HEK293T (cell line): ENCODE measurements around the gene COL27A1.

Experiments
- CTCF ChIA-PET: fragments of 350-600 bp; formaldehyde crosslinking; extraction: SDS; loops from one replicate; lab custom pipeline; 2021; ENCODE audit warnings: antibody characterized with exemption, inconsistent platforms; lab: Yijun Ruan, JAX
- POLR2A ChIA-PET: fragments of 350-600 bp; formaldehyde crosslinking; extraction: SDS; loops from one replicate; lab custom pipeline; 2020; ENCODE audit warnings: antibody characterized with exemption, inconsistent platforms; lab: Yijun Ruan, JAX
- DNase-seq: peaks from one replicate; pipeline ENCODE4 v3.0.0; 2012; ENCODE audit warnings: mixed read lengths; ENCODE audit errors: extremely low spot score
- ARNT ChIP-seq: fragments of 450-650 bp; IDR thresholded peaks from 2 replicates; pipeline ENCODE4 v1.6.1; 2017; ENCODE audit warnings: mild to moderate bottlenecking
- BHLHE40 ChIP-seq: fragments of 450-650 bp; IDR thresholded peaks from 2 replicates; pipeline ENCODE4 v1.6.1; 2016; ENCODE audit warnings: mild to moderate bottlenecking, moderate library complexity, borderline replicate concordance
- CTBP1 ChIP-seq: fragments of 450-650 bp; IDR thresholded peaks from 2 replicates; pipeline ENCODE4 v1.6.1; 2016; ENCODE audit warnings: borderline replicate concordance
- ELF4 ChIP-seq: fragments of 450-650 bp; IDR thresholded peaks from 2 replicates; pipeline ENCODE4 v1.6.1; 2017; ENCODE audit warnings: antibody characterized with exemption
- FOXA1 ChIP-seq: fragments of 450-650 bp; IDR thresholded peaks from 2 replicates; pipeline ENCODE4 v1.6.1; 2016; ENCODE audit warnings: mild to moderate bottlenecking
- FOXK2 ChIP-seq: fragments of 450-650 bp; IDR thresholded peaks from 2 replicates; pipeline ENCODE4 v1.6.1; 2016; ENCODE audit warnings: mild to moderate bottlenecking
- FOXM1 ChIP-seq: fragments of 450-650 bp; IDR thresholded peaks from 2 replicates; pipeline ENCODE4 v1.6.1; 2017; ENCODE audit warnings: mild to moderate bottlenecking, borderline replicate concordance
- HDGF ChIP-seq: fragments of 450-650 bp; IDR thresholded peaks from 2 replicates; pipeline ENCODE4 v1.6.1; 2017; ENCODE audit warnings: antibody characterized with exemption, borderline replicate concordance
- L3MBTL2 ChIP-seq: fragments of 450-650 bp; conservative IDR thresholded peaks from 2 replicates; pipeline ENCODE4 v1.6.1; 2016; ENCODE audit warnings: mild to moderate bottlenecking
- LEF1 ChIP-seq: fragments of 450-650 bp; IDR thresholded peaks from 2 replicates; pipeline ENCODE4 v1.6.1; 2017; ENCODE audit warnings: mild to moderate bottlenecking, borderline replicate concordance
- NFRKB ChIP-seq: fragments of 450-650 bp; IDR thresholded peaks from 2 replicates; pipeline ENCODE4 v1.6.1; 2016; ENCODE audit warnings: mild to moderate bottlenecking, moderate library complexity
- PKNOX1 ChIP-seq: fragments of 450-650 bp; IDR thresholded peaks from 2 replicates; pipeline ENCODE4 v1.6.1; 2016
- SP1 ChIP-seq: fragments of 450-650 bp; IDR thresholded peaks from 2 replicates; pipeline ENCODE4 v1.6.1; 2017
- SUZ12 ChIP-seq: fragments of 450-650 bp; IDR thresholded peaks from 2 replicates; pipeline ENCODE4 v1.6.1; 2016; ENCODE audit warnings: mild to moderate bottlenecking
- TARDBP ChIP-seq: fragments of 450-650 bp; IDR thresholded peaks from 2 replicates; pipeline ENCODE4 v1.6.1; 2016
- ZNF384 ChIP-seq: fragments of 450-650 bp; IDR thresholded peaks from 2 replicates; pipeline ENCODE4 v1.6.1; 2016

The COL27A1 gene

GRCh38 chr9:114273461-114273881 is 118.1 kb downstream of the COL27A1 start:
- no peak for DNase-seq
- ChIA-PET POLR2A (no interaction called here), CTCF (interaction anchor here (4.4 kb wide), 1 partner anchor 165 kb away, joined by 19 read pairs; no protein-coding TSS in a partner anchor)
- TF ChIP-seq TARDBP (no peak), NFRKB (no peak), ARNT (no peak), FOXK2 (no peak), SUZ12 (no peak), FOXM1 (no peak), CTBP1 (no peak), BHLHE40 (no peak), PKNOX1 (no peak), ELF4 (no peak), ZNF384 (no peak), L3MBTL2 (no peak), LEF1 (no peak)

- CTCF ChIA-PET: interaction anchor here (1.0 to 4.4 kb wide), 2 partner anchors 17 to 166 kb away, joined by 7 to 19 read pairs; no protein-coding TSS in a partner anchor
- no peak for DNase-seq
- POLR2A ChIA-PET: no interaction called here
- TF ChIP-seq NFRKB: no peak
- no peak for TF ChIP-seq BHLHE40
- no peak for TF ChIP-seq FOXA1
- TF ChIP-seq CTBP1: no peak
- TF ChIP-seq FOXK2: no peak
- TF ChIP-seq FOXM1: no peak
- TF ChIP-seq HDGF: no peak
- TF ChIP-seq PKNOX1: no peak
- TF ChIP-seq L3MBTL2: no peak
- TF ChIP-seq TARDBP: no peak
Observed at GRCh38 chr9:114274217-114274616, 118.9 kb downstream of the COL27A1 start.

GRCh38 chr9:114275246-114276004 is 120.1 kb downstream of the COL27A1 start:
- no peak for DNase-seq
- ChIA-PET POLR2A (no interaction called here), CTCF (interaction anchor here (1.0 to 4.4 kb wide), 2 partner anchors 16 to 167 kb away, joined by 7 to 19 read pairs; no protein-coding TSS in a partner anchor)
- TF ChIP-seq NFRKB (no peak), ARNT (no peak), ELF4 (no peak)

- no peak for DNase-seq
- POLR2A ChIA-PET: no interaction called here
- CTCF ChIA-PET: no interaction called here
- TF ChIP-seq ELF4 (no peak), SUZ12 (no peak), FOXA1 (no peak), ZNF384 (no peak), PKNOX1 (no peak), FOXK2 (no peak), L3MBTL2 (no peak), LEF1 (no peak), HDGF (no peak), CTBP1 (no peak), SP1 (no peak), FOXM1 (no peak), NFRKB (no peak), ARNT (no peak)
Observed at GRCh38 chr9:114276908-114277821, 121.8 kb downstream of the COL27A1 start.

- ChIA-PET POLR2A (no interaction called here), CTCF (no interaction called here)
- no peak for DNase-seq
- TF ChIP-seq PKNOX1 (no peak), ELF4 (no peak), BHLHE40 (no peak), ZNF384 (no peak)
Observed at GRCh38 chr9:114278356-114278755, 123.0 kb downstream of the COL27A1 start.
